ENCODE results near the gene RAI1.

Gene RAI1

GRCh38 chr17:17836818-17837379 lies 155.6 kb downstream of the RAI1 start, which contains the start of gene SREBF1:
Gene SREBF1 (minus strand): TSS chr17:17836986. CDS start chr17:17836817, 169 bp downstream.
- no peak for DNase-seq

GRCh38 chr17:17837380-17837821 lies 156.1 kb downstream of the RAI1 start:
- DNase-seq, result no peak

- DNase-seq, result no peak
These were observed 157.0 kb downstream of the RAI1 start for GRCh38 chr17:17837966-17838962.

- DNase-seq, result peak; percentile 65
These were observed 158.8 kb downstream of the RAI1 start for GRCh38 chr17:17839791-17840707.

- no peak for DNase-seq
These were observed 159.7 kb downstream of the RAI1 start for GRCh38 chr17:17840751-17841591.

GRCh38 chr17:17841601-17842025 lies 160.4 kb downstream of the RAI1 start:
- no peak for DNase-seq

- no peak for DNase-seq
These were observed 161.0 kb downstream of the RAI1 start for GRCh38 chr17:17842111-17842876.

GRCh38 chr17:17843096-17843495 lies 161.8 kb downstream of the RAI1 start:
- DNase-seq, result no peak

- DNase-seq, result no peak
These were observed 162.8 kb downstream of the RAI1 start for GRCh38 chr17:17844079-17844478.

GRCh38 chr17:17844500-17844899 lies 163.2 kb downstream of the RAI1 start:
- no peak for DNase-seq

- no peak for DNase-seq
These were observed 164.0 kb downstream of the RAI1 start for GRCh38 chr17:17845046-17845775.

GRCh38 chr17:17846003-17846402 lies 164.7 kb downstream of the RAI1 start:
- DNase-seq, result no peak

- DNase-seq, result no peak
These were observed 165.4 kb downstream of the RAI1 start for GRCh38 chr17:17846645-17847044.

- no peak for DNase-seq
These were observed 165.9 kb downstream of the RAI1 start for GRCh38 chr17:17847118-17847689.

- no peak for DNase-seq
These were observed 166.5 kb downstream of the RAI1 start for GRCh38 chr17:17847726-17848125.

- DNase-seq, result no peak
These were observed 167.2 kb downstream of the RAI1 start for GRCh38 chr17:17848311-17849082.

GRCh38 chr17:17849147-17849820 lies 168.0 kb downstream of the RAI1 start:
- peak; percentile 49 for DNase-seq

GRCh38 chr17:17849845-17850373 lies 168.7 kb downstream of the RAI1 start:
- peak; percentile 58 for DNase-seq

Measured in NCI-H2107 (cell line).